Fibroblast of villous mesenchyme (primary cell): ENCODE data around the gene GJB2. TPM values are rescaled to one million over a fixed set of nuclear protein-coding genes. Genes with fewer than 3 reads are reported as not detected.
A peak's percentile ranks its signal among the peaks of the same experiment; 100 is the strongest.

Experiments used
- DNase-seq: peaks from one replicate; pipeline ENCODE4 v3.0.0-alpha.2; 2010; ENCODE audit warnings: low read depth
- H3K4me3 ChIP-seq: 2 replicates; pipeline ENCODE4 v1.5.1; 2011; ENCODE audit warnings: low read depth, mild to moderate bottlenecking, low read length
- total RNA-seq: library from RNA; depleted of rRNA; stranded (reverse); fragments of >200 nt; gene quantifications from 2 replicates; pipeline ENCODE4 v1.2.3, GENCODE V29; 2012
- TF ChIP-seq, protein P1 (sequence below): IDR thresholded peaks from 2 replicates; pipeline ENCODE4 v1.5.1; 2012; ENCODE audit warnings: low read depth, mild to moderate bottlenecking, low read length; ENCODE audit not compliant: insufficient read depth

The GJB2 gene
- total RNA-seq, 1 donor = not detected

- peak; percentile 16 for DNase-seq
- TF ChIP-seq, protein P1, sequence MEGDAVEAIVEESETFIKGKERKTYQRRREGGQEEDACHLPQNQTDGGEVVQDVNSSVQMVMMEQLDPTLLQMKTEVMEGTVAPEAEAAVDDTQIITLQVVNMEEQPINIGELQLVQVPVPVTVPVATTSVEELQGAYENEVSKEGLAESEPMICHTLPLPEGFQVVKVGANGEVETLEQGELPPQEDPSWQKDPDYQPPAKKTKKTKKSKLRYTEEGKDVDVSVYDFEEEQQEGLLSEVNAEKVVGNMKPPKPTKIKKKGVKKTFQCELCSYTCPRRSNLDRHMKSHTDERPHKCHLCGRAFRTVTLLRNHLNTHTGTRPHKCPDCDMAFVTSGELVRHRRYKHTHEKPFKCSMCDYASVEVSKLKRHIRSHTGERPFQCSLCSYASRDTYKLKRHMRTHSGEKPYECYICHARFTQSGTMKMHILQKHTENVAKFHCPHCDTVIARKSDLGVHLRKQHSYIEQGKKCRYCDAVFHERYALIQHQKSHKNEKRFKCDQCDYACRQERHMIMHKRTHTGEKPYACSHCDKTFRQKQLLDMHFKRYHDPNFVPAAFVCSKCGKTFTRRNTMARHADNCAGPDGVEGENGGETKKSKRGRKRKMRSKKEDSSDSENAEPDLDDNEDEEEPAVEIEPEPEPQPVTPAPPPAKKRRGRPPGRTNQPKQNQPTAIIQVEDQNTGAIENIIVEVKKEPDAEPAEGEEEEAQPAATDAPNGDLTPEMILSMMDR = no peak
- peak overlapping the region; percentile 52 for H3K4me3 ChIP-seq
These were observed 596 bp upstream of the GJB2 start for GRCh38 chr13:20193162-20193906.

- TF ChIP-seq, protein P1 = no peak
- H3K4me3 ChIP-seq = peak overlapping the region; percentile 52
- DNase-seq = peak; percentile 8
These were observed 441 bp downstream of the GJB2 start for GRCh38 chr13:20192158-20192835.

GRCh38 chr13:20191311-20192157 is 1.2 kb downstream of the GJB2 start:
- DNase-seq = no peak
- TF ChIP-seq, protein P1 = no peak
- H3K4me3 ChIP-seq = peak overlapping the region; percentile 52

DNA sequence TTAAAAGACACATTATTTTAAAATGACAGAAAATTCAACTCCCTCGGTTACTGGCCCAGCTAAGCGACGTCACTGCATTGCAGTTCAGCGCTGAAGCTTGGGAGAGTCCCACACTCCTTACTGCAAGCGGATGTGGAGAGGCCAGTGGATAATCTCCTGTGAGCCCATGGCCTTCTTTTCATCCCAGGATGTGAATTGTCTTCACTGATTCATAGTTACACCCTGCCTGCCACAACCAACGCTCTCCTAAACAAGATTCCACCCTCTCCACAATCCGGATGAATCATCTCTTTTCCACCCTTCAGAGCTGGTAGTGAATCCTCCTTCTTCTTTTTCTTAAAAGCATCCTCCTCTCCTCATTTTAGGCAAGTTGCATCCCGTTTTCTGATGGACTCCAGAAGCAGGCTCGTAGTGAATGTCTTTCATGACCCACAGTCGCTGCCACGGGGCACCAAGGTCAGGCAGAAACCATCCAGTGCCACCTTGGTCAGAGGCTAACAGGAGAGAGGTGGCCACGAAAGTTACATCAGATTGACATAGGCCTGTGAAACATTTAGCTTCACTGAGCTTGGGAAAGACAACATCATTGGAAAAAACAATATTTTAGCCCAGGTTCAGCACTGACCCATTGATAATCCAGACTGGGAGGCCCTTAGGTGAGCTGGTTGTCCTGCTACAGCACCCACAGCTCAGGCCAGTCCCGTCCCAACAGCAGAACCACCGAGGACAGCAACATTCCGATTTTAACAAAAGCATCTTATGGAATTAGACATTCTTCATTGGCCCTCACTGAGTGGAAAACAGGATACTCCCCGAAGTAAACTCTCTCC is 2.0 kb downstream of the GJB2 start:
- TF ChIP-seq, protein P1 = no peak
- peak; percentile 86 for DNase-seq
- no peak overlapping the region for H3K4me3 ChIP-seq

- no peak for DNase-seq
- H3K4me3 ChIP-seq = no peak overlapping the region
- TF ChIP-seq, protein P1 = no peak
These were observed 2.7 kb downstream of the GJB2 start for GRCh38 chr13:20190076-20190475.
